Measurements from ENCODE around the gene ATAD3C.
A peak's percentile ranks its signal among the peaks of the same experiment; 100 is the strongest.
"Not testable (repeated sequence)": the region's sequence is repeated elsewhere in the genome, so short reads cannot be mapped to it uniquely, and the experiment has no call there.

Gene ATAD3C

DNA sequence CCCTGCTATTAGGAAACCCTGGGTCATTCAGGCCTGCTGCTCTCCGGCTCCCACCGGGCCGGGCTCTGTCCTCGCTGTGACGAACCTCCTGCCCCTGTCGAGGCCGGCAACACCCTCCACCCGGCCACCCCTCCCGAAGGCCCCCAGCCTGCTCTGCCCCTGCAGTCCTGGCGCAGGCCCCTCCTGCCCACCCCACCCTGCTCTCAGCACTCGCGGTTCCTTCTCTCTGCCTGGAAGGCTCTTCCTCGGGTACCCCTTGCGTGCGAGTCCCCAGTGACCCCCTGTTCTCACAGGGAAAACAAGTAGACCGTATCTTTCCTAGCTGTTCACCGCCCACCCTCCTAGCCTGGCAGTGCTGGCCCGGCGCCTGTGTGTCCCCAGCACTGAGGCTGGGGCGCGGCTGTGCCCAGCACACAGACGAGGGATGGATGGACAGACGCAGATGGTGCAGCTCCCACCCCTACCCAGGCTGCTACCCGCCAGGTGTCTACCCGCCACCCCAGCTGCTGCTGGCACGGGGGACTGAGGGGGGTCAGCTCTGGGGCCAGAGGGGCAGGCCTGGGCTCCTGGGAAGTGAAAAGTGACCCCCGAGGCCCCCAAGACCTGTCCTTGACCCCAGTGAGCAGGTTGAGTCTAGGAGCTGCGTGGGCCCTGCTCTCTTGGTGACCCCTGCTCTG lies 17.1 kb upstream of the ATAD3C start:
- DNase-seq (ENCODE audit: low read depth): no peak

DNA sequence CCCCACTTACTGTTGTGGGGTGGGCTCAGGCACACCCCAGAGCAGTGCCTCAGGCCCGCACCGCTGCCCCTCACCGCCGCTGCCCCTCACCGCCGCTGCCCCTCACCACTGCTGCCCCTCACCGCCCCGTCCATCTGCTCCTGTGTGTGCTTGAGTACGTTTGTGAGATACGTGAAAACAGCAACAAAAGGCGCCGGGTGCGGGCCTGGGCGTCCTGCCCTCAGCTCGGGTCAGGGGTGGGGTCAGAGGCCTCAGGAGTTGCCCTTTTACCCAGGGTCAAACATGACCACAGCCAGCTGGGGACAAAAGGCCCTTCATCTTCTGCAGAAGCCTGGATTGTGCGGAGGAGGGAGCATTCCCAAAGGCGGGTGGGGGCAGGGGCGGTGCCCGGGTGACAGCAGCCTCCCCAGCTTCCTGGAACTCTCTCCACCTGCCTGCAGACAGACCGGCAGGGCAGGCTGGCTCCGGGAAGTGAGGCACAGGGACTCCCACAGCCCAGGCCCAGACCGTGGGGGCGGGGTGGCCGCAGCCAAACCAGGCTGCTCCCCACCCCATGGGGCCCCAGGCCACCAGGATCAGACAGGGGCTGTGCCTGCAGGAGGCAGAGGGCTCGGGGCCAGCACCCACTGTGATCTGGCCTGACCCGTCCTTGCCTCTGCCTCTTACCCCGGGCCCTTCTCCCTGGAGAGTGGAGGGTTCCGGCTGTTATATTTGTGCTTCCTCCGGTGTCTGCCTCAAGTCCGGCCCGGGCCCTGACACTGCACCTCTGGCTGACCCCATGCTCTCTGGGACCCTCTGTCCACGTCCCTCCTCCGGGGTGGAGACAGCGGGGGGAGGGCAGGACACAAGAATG lies 16.3 kb upstream of the ATAD3C start:
- DNase-seq (ENCODE audit: low read depth): no peak

DNA sequence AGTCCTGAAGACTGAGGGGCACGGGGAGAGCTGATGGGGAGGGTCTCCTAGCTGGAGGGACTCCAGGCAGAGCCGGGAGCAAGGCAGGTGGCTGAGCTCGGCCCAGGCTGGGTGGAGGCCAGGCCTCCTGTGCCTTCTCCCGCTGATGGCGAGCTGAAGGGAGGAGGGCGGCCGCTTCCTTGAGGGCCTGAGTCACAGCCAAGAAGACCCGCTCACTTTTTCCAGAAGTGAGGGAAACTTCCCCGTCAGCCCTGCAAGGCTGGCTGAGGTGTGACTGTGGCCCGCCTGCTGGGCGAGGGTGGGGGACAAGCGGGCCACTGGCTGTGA lies 15.7 kb upstream of the ATAD3C start:
- no peak for DNase-seq (ENCODE audit: low read depth)

GRCh38 chr1:1434131-1434823 lies 15.2 kb upstream of the ATAD3C start:
- no peak for DNase-seq (ENCODE audit: low read depth)

GRCh38 chr1:1434824-1435105 lies 14.7 kb upstream of the ATAD3C start:
- DNase-seq (ENCODE audit: low read depth): no peak

DNA sequence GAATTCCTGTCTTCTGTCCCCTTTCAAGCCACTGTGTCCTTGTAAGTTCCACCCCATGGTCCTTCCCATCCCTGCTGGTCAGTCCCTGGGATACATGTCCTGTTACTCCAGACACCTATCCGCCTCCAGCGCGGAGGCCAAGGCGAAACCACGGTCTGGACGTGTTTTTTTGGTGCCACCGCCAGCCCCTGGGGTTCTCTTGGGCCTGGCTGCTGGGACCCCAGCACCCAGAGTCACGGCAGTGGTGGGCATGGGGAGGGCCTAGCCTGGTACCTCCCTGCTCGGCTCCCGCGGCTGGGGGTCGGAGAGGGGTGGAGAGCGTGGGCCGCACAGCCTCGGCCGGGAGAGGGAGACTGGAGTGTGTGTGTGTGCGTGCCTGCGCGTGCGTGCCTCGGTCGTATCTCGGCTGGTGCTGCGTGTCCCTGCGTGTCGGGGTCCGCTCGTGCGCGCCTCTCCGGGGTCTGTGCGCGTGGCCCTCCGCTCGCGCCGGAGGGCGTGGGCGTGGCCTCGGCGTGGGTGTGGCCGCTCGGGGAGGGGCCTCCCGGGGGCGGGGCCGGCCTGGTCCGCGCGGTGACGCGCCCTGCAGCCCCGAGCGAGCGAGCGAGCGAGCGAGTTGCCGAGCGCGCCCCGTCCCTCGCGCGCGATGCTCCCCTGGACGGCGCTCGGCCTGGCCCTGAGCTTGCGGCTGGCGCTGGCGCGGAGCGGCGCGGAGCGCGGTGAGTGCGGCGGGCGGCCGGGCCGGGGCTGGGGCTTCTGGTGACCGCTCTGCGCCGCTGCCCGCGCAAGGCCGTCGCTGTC lies 14.2 kb upstream of the ATAD3C start, which contains the start of gene VWA1:
TSS of gene VWA1 (plus strand) at position 585 of the 798 bp plus-strand sequence. CDS start at position 644, 59 bp downstream.
- peak; percentile 54 for DNase-seq (ENCODE audit: low read depth)

- no peak for DNase-seq (ENCODE audit: low read depth)
These were observed 13.4 kb upstream of the ATAD3C start for GRCh38 chr1:1435911-1436629.

- no peak for DNase-seq (ENCODE audit: low read depth)
These were observed 12.9 kb upstream of the ATAD3C start for GRCh38 chr1:1436630-1437032.

GRCh38 chr1:1437033-1437903 lies 12.2 kb upstream of the ATAD3C start:
- DNase-seq (ENCODE audit: low read depth): no peak

GRCh38 chr1:1437904-1438376 lies 11.5 kb upstream of the ATAD3C start:
- no peak for DNase-seq (ENCODE audit: low read depth)

DNA sequence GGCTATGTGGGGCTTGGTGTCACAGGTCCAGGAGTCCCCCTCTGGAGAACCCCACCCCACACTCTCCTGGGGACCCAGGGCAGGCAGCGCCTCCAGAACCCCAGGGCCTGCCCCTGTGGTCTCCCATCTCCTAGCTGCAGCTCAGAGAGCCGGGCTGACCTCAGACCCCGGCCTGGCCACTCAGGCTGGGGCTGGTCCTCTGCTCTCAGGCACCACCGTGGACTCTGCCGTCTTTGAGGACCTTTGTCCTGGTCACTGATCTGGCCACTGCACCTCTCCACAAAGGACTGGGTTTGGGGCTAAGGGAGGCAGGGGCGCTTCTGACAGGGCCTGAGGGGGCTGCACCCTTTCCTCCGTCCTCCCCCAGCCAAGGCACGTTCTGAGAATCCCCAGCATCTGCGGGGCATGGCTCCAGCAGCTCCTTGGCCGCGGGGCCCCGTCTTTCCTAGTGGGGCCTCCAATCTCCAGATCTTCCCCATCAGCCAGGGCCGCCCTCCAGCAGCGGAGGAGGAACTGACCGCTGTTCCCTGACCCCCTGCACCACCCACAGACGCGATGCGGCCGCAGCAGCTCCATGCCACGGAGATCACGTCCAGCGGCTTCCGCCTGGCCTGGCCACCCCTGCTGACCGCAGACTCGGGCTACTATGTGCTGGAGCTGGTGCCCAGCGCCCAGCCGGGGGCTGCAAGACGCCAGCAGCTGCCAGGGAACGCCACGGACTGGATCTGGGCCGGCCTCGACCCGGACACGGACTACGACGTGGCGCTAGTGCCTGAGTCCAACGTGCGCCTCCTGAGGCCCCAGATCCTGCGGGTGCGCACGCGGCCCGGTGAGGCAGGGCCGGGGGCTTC lies 10.7 kb upstream of the ATAD3C start:
- no peak for DNase-seq (ENCODE audit: low read depth)

DNA sequence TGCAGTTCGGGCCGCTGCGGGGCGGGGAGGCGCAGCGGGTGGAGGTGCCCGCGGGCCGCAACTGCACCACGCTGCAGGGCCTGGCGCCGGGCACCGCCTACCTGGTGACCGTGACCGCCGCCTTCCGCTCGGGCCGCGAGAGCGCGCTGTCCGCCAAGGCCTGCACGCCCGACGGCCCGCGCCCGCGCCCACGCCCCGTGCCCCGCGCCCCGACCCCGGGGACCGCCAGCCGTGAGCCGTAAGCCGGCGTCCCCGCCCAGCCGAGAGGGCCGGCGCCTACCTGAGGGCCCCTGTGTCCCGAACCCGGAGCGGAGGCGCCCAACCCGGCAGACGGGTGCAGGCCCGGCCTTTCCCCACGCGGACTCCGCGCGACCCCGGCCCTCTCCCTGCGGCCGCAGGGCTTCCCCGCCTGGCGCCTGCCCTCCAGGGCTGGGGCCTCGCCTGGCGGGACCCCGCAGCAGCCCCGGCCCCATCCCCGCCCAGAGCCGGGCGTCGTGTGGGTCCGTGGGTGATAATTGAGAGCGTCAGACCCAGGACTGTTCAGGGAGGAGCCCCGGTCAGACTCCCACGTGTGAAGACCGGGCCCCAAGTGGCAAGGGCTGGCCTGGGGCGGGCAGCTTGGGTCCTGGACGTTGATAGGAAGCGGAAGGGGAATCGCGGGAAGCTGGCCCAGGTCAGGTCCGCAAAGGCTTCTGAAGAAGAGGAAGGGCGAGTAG lies 9.8 kb upstream of the ATAD3C start:
- no peak for DNase-seq (ENCODE audit: low read depth)

DNA sequence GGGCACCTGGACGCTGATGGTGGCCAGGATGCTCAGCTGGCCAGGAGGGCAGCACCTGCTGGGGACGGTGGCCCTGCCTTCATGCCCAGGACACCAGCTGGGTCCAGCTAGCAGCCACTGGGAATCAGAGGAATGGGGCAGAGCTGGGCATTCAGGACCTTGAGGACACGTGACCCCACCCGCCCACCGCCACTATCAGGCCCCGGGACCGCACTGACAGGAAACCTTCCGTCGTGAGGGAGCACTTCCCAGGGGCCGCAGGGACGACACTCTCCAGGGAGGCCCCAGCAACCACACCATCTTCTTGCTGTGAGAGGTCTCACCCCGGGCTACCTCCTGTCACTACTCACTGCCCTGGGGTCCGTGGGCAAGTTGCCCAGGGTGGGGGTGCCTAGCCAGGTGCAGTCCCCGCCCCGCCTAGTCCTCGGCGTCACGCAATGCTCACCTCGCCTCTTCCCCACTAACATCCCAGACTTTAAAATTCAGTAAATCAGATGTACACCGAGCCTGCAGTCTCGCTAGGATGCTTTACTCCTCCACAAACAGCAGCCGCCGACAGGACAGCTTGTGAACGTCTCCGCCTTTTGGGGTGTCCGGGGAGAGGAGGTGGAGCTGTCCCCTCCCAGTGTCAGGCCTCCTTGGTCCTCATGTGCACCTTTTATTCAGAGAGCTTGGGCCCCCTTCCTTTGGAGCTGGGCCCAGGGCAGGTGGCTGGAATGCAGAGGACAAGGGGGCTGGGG lies 9.1 kb upstream of the ATAD3C start:
- no peak for DNase-seq (ENCODE audit: low read depth)

DNA sequence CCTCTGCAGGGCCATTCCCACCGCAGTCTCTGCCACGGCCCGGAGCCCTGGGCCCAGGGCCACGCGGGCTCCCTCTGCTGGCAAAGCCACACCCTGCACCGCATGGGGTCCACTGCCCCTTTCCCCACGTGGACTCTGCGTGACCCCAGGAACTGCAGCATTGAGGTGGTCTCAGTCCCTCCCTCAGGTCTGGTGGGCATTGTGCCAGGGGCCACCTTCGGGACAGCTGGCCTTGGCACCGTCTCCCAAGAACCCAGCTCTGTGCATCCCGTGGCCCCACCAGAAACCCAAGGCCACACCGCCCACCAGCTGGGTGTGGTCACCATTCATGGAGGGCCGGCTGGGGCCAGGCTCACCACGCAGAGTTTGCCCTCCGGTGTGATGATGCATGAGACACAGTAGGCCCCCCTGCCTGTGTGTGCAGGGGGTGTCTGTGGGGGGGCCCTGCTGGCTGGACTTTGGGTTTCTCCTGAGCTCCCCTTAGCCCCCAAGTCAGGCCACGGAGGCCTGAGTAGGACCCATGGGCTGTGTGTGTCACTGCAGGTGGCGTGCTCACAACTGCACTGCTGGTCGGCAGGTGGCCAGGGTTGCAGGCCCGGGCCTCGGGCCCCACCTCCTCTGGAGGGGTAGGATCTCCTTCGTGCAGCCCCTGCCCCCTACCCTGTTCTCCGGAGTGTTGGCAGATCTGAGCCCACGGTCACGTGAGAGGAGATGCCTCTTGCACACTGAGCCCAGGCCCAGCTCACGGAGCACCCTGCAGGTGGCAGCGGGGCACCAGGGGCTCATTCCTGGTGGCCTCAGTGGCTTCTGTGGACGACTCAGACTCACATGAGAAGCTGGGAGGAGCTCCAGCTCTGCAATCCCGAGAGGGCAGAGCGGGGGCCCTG lies 8.2 kb upstream of the ATAD3C start:
- DNase-seq (ENCODE audit: low read depth): no peak

DNA sequence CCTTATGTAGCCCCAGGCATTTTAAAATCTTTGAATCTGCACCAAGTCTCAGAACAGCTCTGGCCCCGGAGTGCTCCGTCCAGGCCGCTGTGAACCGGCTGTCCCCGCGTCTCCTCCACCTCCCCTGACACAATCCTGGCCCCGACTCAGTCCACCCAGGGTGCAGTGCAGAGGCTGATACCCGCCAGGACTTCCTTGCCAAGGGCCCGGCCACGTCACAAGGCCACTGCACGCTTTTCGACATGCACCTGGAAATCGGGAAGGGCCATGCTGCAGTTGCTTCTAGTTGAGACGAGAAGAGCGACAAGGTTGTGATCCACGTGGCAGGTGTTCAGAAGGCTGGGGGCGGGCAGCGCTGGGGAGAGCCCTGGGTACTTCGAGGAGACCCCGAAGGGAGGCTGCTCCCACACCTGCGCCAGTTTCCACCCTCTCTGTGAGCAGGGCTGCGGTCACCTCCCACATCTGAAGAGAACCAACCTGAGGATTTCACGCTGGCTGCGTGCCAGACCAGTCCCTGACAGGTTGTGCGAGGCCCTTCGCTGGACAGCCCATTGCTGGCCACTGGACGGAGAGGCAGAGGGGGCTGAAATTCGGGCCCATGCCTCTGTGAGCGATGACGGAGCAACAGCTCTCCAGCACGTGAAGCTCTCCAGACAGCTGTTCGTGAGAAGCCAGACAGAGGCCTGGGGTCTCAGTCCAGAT lies 7.3 kb upstream of the ATAD3C start:
- DNase-seq (ENCODE audit: low read depth): no peak

DNA sequence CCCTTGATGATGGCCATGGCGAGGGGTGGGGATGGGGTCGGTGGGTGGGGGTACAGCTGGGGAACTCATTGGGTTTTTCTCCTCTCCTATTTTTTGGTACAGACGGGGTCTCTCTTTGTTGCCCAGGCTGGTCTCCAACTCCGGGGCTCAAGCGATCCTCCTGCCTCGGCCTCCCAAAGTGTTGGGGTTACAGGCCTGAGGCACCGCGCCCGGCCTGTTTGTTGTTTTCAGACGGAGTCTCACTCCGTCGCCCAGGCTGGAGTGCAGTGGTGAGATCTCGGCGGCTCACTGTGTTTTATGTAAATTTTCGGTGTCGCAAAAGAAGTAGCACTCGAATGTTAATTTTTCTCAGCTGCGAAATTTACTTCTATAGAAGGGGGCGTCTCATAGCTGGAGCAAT lies 2.9 kb upstream of the ATAD3C start:
- DNase-seq (ENCODE audit: low read depth): not testable (repeated sequence)

- not testable (repeated sequence) for DNase-seq (ENCODE audit: low read depth)
These were observed 1.1 kb downstream of the ATAD3C start for GRCh38 chr1:1450616-1451015.

All from fibroblast of gingiva (primary cell).